A673 (cell line): ENCODE measurements around the gene TPM2. TPM values are rescaled to one million over a fixed set of nuclear protein-coding genes. Genes with fewer than 3 reads are reported as not detected.

Source experiments
- Bru-seq: library from RNA; stranded (reverse); fragments of 400-500 nt; gene quantifications from one replicate; lab custom pipeline; 2021; lab: Mats Ljungman, UMichigan
- BruChase-seq, 2 experiments: library from RNA; stranded (reverse); fragments of 400-500 nt; gene quantifications; one replicate each; lab custom pipeline; 2021; lab: Mats Ljungman, UMichigan
- BruUV-seq: library from RNA; stranded (reverse); fragments of 400-500 nt; replicated peaks from 2 replicates; lab custom pipeline; 2021; lab: Mats Ljungman, UMichigan
- CTCF ChIA-PET: fragments of 300-600 bp; sonication (Branson Sonifier 250); formaldehyde crosslinking; loops from one replicate; lab custom pipeline; 2022; ENCODE audit warnings: antibody characterized with exemption; lab: Charles Lee
- POLR2A ChIA-PET: fragments of 300-600 bp; sonication (Branson Sonifier 250); formaldehyde crosslinking; loops from one replicate; lab custom pipeline; 2022; ENCODE audit warnings: antibody characterized with exemption; ENCODE audit not compliant: low non-redundant PET; lab: Charles Lee
- DNase-seq: peaks from one replicate; pipeline ENCODE4 v3.0.0-alpha.2; 2015; ENCODE audit warnings: low spot score
- H3K27ac ChIP-seq: fragments of 200-600 bp; sonication (generic); 2 replicates; pipeline ENCODE4 v1.5.1; 2016; ENCODE audit warnings: mixed run types, low read depth, mild to moderate bottlenecking, mixed read lengths, antibody characterized with exemption, low read length; ENCODE audit not compliant: poor library complexity, severe bottlenecking
- H3K27me3 ChIP-seq: fragments of 200-600 bp; sonication (generic); replicated peaks from 2 replicates; pipeline ENCODE4 v1.6.1; 2017; ENCODE audit warnings: mixed run types, low read depth, mild to moderate bottlenecking, mixed read lengths, antibody characterized with exemption, low read length; ENCODE audit not compliant: insufficient read depth, poor library complexity
- H3K36me3 ChIP-seq: fragments of 200-600 bp; sonication (generic); 2 replicates; pipeline ENCODE4 v1.6.1; 2016; ENCODE audit warnings: mixed run types, mild to moderate bottlenecking, mixed read lengths, antibody characterized with exemption, low read length; ENCODE audit not compliant: insufficient read depth, poor library complexity, severe bottlenecking
- H3K4me1 ChIP-seq: fragments of 200-600 bp; sonication (generic); 2 replicates; pipeline ENCODE4 v1.6.1; 2017; ENCODE audit warnings: mixed run types, mild to moderate bottlenecking, mixed read lengths, antibody characterized with exemption, low read length; ENCODE audit not compliant: insufficient read depth, poor library complexity, severe bottlenecking
- H3K4me3 ChIP-seq: fragments of 200-600 bp; sonication (generic); 2 replicates; pipeline ENCODE4 v1.5.1; 2016; ENCODE audit warnings: low read depth, mixed run types, mild to moderate bottlenecking, mixed read lengths, low read length; ENCODE audit not compliant: poor library complexity, severe bottlenecking
- H3K9me3 ChIP-seq: fragments of 200-600 bp; sonication (generic); 2 replicates; pipeline ENCODE4 v1.6.1; 2016; ENCODE audit warnings: mixed run types, low read depth, mild to moderate bottlenecking, mixed read lengths, antibody characterized with exemption, low read length; ENCODE audit not compliant: poor library complexity, severe bottlenecking
- CTCF ChIP-seq: fragments of 300-800, 200-600 bp; sonication (generic); conservative IDR thresholded peaks from 2 replicates; pipeline ENCODE4 v1.5.1; 2017; ENCODE audit warnings: low read depth, mild to moderate bottlenecking, antibody characterized with exemption, low read length, moderate library complexity, mixed read lengths
- EZH2 ChIP-seq: fragments of 200-600 bp; sonication (generic); IDR thresholded peaks from 2 replicates; pipeline ENCODE4 v1.6.1; 2017; ENCODE audit warnings: borderline replicate concordance, low read depth, mild to moderate bottlenecking, mixed read lengths, antibody characterized with exemption, low read length; ENCODE audit not compliant: poor library complexity, severe bottlenecking
- intact Hi-C: fragments of 100-400 bp; cut with micrococcal nuclease; formaldehyde crosslinking; loops from one replicate; pipeline ENCODE4 v1.10.0; 2022; ENCODE audit not compliant: unreplicated experiment
- long read RNA-seq: library from polyadenylated mRNA; stranded (forward); transcript quantifications from one replicate; pipeline ENCODE4 v2.0.0, GENCODE V29; 2022
- total RNA-seq: library from RNA; stranded (reverse); gene quantifications from 2 replicates; pipeline ENCODE4 v1.2.3, GENCODE V29; 2021

Gene TPM2
- total RNA-seq, result 39.2 and 44.3 TPM in 2 replicates
- Bru-seq, nascent RNA, result percentile 55 among the genes with signal in this experiment
- BruChase-seq, experiment 1, labeled RNA remaining after a 2-hour chase, result percentile 50 among the genes with signal in this experiment
- percentile 63 among the genes with signal in this experiment for BruChase-seq, experiment 2, labeled RNA remaining after a 6-hour chase
- long read RNA-seq, transcript TPM2-201 (9 exons, 1,018 nt), result major isoform, 12 of 24 reads
- long read RNA-seq, partial matches to known transcripts, result 0 of 24 reads
- long read RNA-seq, other reads (novel, unspliced or antisense), result 8 of 24 reads

DNA sequence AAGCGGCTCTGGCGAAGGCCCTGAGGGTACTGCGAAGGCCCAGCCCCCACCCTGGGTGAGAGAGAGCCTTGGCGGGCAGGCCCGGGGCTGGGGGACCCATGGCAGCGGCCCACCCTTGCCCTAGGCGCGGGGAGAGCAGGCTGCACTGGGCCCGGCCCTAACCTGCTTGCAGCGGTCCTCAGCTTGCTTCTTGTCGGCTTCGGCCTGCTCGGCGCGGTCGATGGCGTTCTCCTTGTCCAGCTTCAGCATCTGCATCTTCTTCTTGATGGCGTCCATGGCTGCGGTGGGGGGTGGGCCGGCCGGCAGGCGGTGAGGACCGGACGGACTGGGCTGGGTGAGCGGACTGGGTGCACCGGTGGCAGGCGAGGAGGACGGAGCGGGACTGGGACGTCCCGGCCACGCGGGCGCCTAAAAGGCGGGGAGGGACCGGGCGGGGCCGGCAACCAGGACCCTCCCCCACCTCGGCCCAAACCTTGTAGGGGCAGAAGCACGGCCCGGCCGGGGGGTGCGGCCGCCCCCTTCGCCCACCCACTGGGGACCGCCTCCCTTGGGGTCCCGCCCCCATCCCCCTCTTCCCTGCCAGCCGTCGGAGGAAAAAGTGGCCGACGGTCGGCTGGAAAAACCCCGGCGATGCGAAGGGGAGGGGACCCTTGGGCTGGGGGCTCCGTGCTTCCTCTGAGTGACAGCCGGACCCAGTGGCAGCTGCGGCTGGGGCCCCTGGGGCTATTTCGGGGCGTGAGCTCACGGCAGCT is at the start of gene TPM2:
Gene TPM2 (minus strand): TSS at position 384 of the 752 bp plus-strand sequence. CDS start 108 bp downstream, at position 276.
- intact Hi-C loops, result no loop called here
- H3K4me3 ChIP-seq, result peak within 1 kb of the TSS; percentile 77
- H3K9me3 ChIP-seq, result no peaks in the 10 kb centered on the region
- TF ChIP-seq CTCF, result no peak
- no peak for TF ChIP-seq EZH2
- ChIA-PET POLR2A (interaction anchor here (0.7 kb wide), 1 partner anchor 14 kb away, joined by 4 read pairs; no protein-coding TSS in a partner anchor), CTCF (interaction anchor here (0.7 kb wide), 1 partner anchor 29 kb away, joined by 5 read pairs; no protein-coding TSS in a partner anchor)
- no peak for DNase-seq
- BruUV-seq, result no TSS peak
- H3K27me3 ChIP-seq, result no peaks in the 10 kb centered on the region
- peaks cover 25% of the 10 kb centered on the region for H3K4me1 ChIP-seq
- H3K27ac ChIP-seq, result peak within 1 kb of the TSS; percentile 92
- H3K36me3 ChIP-seq, result peaks cover under 1% of the 10 kb centered on the region

DNA sequence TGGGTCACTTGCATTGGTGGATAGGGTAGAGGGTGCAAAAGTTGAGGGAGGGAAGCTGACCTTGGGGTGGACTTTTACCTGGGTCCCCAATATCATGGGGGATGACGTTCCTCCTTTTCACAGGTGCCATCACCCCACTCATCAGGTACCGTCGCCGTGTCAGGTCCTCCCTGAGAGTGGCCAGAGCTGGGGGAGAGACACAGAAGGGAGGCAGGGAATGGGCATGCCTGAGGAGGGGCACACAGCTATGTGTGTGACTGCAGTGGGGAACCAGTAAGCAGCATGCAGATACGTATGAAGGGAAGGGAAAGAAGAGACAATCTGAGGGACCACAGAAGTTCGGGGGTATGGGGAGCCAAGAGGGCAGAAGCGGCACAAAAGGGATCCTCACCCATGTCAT is 49.2 kb upstream of the TPM2 start:
- peaks cover 76% of the 10 kb centered on the region for H3K36me3 ChIP-seq
- ChIA-PET CTCF (no interaction called here), POLR2A (no interaction called here)
- TF ChIP-seq EZH2, result no peak
- no peak for TF ChIP-seq CTCF
- no peak overlapping the region for H3K27ac ChIP-seq
- no peaks in the 10 kb centered on the region for H3K9me3 ChIP-seq
- DNase-seq, result no peak
- no peaks in the 10 kb centered on the region for H3K4me1 ChIP-seq
- intact Hi-C loops, result loop anchor here (5.0 to 10.0 kb wide), 2 partner anchors 38 to 76 kb away; partner anchors contain the start of genes HINT2 and SPAG8
- no TSS peak for BruUV-seq
- H3K27me3 ChIP-seq, result no peaks in the 10 kb centered on the region
- H3K4me3 ChIP-seq, result no peak overlapping the region

DNA sequence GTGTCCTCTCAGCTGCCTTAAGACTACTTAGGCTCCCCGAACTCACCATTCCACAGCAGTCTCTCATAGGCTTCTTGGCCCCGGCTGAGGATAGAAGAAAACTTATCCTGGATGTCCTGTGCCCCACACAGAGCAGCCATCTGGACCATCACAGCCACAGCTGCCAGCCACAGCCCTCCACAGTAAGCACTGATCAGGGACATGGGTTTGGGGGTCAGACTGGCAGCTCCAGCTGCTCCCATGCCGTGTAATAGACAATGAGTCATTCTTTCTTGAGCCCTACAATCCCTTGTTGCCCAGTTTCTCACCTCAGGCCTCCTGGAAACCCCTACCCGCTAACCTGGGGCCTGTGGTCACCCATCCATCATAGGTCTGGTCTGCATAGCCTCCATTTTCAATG is 48.5 kb upstream of the TPM2 start:
- intact Hi-C loops, result loop anchor here (5.0 to 10.0 kb wide), 2 partner anchors 39 to 77 kb away; partner anchors contain the start of genes HINT2 and SPAG8
- TF ChIP-seq CTCF (no peak), EZH2 (no peak)
- H3K9me3 ChIP-seq, result no peaks in the 10 kb centered on the region
- no TSS peak for BruUV-seq
- POLR2A ChIA-PET, result no interaction called here
- no peak for DNase-seq
- H3K4me3 ChIP-seq, result no peak overlapping the region
- peaks cover 71% of the 10 kb centered on the region for H3K36me3 ChIP-seq
- H3K27me3 ChIP-seq, result no peaks in the 10 kb centered on the region
- H3K27ac ChIP-seq, result no peak overlapping the region
- H3K4me1 ChIP-seq, result no peaks in the 10 kb centered on the region
- CTCF ChIA-PET, result no interaction called here
